ENCODE measurements around the gene CAPN12.
"Not testable (repeated sequence)": the region's sequence is repeated elsewhere in the genome, so short reads cannot be mapped to it uniquely, and the experiment has no call there.

Gene CAPN12

GRCh38 chr19:38788478-38789243 is 44.4 kb upstream of the CAPN12 start, which contains the start of gene LGALS7B:
TSS of gene LGALS7B (plus strand) at chr19:38789200. CDS start at chr19:38789227, 27 bp downstream.
- no peak for TF ChIP-seq CTCF (IDR thresholded peaks at IDR 0.05)
- Histone ChIP-seq H3K27ac (no peak within 1 kb of the TSS), H3K27me3 (peaks cover 16% of the 10 kb centered on the region), H3K4me1 (ENCODE audit: control insufficient read depth in 1 of 2, insufficient read depth in 1 of 2, low read depth in 1 of 2, low read length in 1 of 2) (peaks cover 6% of the 10 kb centered on the region in 2 experiments), H3K9me3 (no peaks in the 10 kb centered on the region), H3K4me3 (ENCODE audit: low read depth in 1 of 2, low read length in 1 of 2) (no peak within 1 kb of the TSS), H3K36me3 (no peaks in the 10 kb centered on the region)

- Histone ChIP-seq H3K4me3 (ENCODE audit: low read depth in 1 of 2, low read length in 1 of 2) (no peak overlapping the region), H3K36me3 (no peaks in the 10 kb centered on the region), H3K27me3 (peaks cover 1% of the 10 kb centered on the region), H3K4me1 (ENCODE audit: control insufficient read depth in 1 of 2, insufficient read depth in 1 of 2, low read depth in 1 of 2, low read length in 1 of 2) (no peaks in the 10 kb centered on the region), H3K9me3 (no peaks in the 10 kb centered on the region), H3K27ac (no peak overlapping the region)
- TF ChIP-seq CTCF (IDR thresholded peaks at IDR 0.05) = no peak
Measured at GRCh38 chr19:38786572-38787265, 42.4 kb upstream of the CAPN12 start.

GRCh38 chr19:38786061-38786460 is 41.8 kb upstream of the CAPN12 start:
- not testable (repeated sequence) for H3K4me3 ChIP-seq (ENCODE audit: low read depth in 1 of 2, low read length in 1 of 2); H3K4me1 ChIP-seq (ENCODE audit: control insufficient read depth in 1 of 2, insufficient read depth in 1 of 2, low read depth in 1 of 2, low read length in 1 of 2); H3K36me3 ChIP-seq; H3K9me3 ChIP-seq; H3K27me3 ChIP-seq; H3K27ac ChIP-seq

- Histone ChIP-seq H3K9me3 (no peaks in the 10 kb centered on the region), H3K4me1 (ENCODE audit: control insufficient read depth in 1 of 2, insufficient read depth in 1 of 2, low read depth in 1 of 2, low read length in 1 of 2) (no peaks in the 10 kb centered on the region), H3K36me3 (no peaks in the 10 kb centered on the region), H3K27me3 (peaks cover 14% of the 10 kb centered on the region), H3K4me3 (ENCODE audit: low read depth in 1 of 2, low read length in 1 of 2) (no peak overlapping the region), H3K27ac (no peak overlapping the region)
- TF ChIP-seq CTCF (IDR thresholded peaks at IDR 0.05) = no peak
Measured at GRCh38 chr19:38785187-38785699, 41.0 kb upstream of the CAPN12 start.

GRCh38 chr19:38784224-38784623 is 40.0 kb upstream of the CAPN12 start:
- Histone ChIP-seq H3K4me1 (ENCODE audit: control insufficient read depth in 1 of 2, insufficient read depth in 1 of 2, low read depth in 1 of 2, low read length in 1 of 2) (no peaks in the 10 kb centered on the region), H3K27me3 (peaks cover 20% of the 10 kb centered on the region), H3K4me3 (ENCODE audit: low read depth in 1 of 2, low read length in 1 of 2) (no peak overlapping the region), H3K9me3 (no peaks in the 10 kb centered on the region), H3K36me3 (no peaks in the 10 kb centered on the region), H3K27ac (no peak overlapping the region)
- TF ChIP-seq CTCF (IDR thresholded peaks at IDR 0.05) = no peak

- not testable (repeated sequence) for H3K9me3 ChIP-seq; H3K36me3 ChIP-seq; H3K27ac ChIP-seq; H3K4me1 ChIP-seq (ENCODE audit: control insufficient read depth in 1 of 2, insufficient read depth in 1 of 2, low read depth in 1 of 2, low read length in 1 of 2); H3K4me3 ChIP-seq (ENCODE audit: low read depth in 1 of 2, low read length in 1 of 2)
- peaks cover 20% of the 10 kb centered on the region for H3K27me3 ChIP-seq
Measured at GRCh38 chr19:38782212-38782611, 37.9 kb upstream of the CAPN12 start.
